A673 (cell line): ENCODE results near the gene FMN2.

Experiments
- CTCF ChIP-seq: fragments of 300-800, 200-600 bp; sonication (generic); conservative IDR thresholded peaks from 2 replicates; pipeline ENCODE4 v1.5.1; 2017; ENCODE audit warnings: low read depth, mild to moderate bottlenecking, antibody characterized with exemption, low read length, moderate library complexity, mixed read lengths
- EZH2 ChIP-seq: fragments of 200-600 bp; sonication (generic); IDR thresholded peaks from 2 replicates; pipeline ENCODE4 v1.6.1; 2017; ENCODE audit warnings: borderline replicate concordance, low read depth, mild to moderate bottlenecking, mixed read lengths, antibody characterized with exemption, low read length; ENCODE audit not compliant: poor library complexity, severe bottlenecking

- TF ChIP-seq CTCF (no peak), EZH2 (no peak)
Measured at GRCh38 chr1:240413732-240414131, 322.0 kb downstream of the FMN2 start.
